ENCODE results near the gene TEKTIP1. TPM values are rescaled to one million over a fixed set of nuclear protein-coding genes. Genes with fewer than 3 reads are reported as not detected.

Gene TEKTIP1
- total and polyA plus RNA-seq, 2 experiments from 2014 or later: 5.4 to 5.9 TPM

DNA sequence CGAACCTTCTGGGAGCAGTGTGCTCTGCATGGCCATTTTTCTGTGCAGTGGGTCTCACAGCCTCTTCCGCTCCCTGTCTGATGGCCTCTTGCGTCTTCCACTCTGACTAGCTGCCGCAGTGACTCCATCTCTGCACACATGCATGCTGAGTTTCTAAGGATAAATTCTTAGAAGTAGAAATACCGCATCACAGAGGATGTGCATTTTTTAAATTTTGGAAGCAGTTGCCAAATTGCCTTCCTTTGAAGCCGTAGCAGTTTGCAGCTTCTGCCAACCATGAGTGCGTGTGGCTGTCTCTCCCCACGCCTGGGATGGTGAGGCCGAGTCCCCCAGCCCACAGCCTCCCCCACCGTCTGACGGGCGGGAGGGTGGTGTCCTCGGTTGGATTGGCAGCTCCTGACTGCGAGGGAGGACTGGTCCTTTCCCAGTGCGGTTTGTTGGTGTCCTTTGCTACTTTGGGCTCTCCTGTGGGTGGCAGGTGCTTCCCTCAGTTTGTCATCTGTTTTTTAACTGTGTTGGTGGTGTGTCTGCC is 23.0 kb upstream of the TEKTIP1 start:
- TF ChIP-seq, protein P1, sequence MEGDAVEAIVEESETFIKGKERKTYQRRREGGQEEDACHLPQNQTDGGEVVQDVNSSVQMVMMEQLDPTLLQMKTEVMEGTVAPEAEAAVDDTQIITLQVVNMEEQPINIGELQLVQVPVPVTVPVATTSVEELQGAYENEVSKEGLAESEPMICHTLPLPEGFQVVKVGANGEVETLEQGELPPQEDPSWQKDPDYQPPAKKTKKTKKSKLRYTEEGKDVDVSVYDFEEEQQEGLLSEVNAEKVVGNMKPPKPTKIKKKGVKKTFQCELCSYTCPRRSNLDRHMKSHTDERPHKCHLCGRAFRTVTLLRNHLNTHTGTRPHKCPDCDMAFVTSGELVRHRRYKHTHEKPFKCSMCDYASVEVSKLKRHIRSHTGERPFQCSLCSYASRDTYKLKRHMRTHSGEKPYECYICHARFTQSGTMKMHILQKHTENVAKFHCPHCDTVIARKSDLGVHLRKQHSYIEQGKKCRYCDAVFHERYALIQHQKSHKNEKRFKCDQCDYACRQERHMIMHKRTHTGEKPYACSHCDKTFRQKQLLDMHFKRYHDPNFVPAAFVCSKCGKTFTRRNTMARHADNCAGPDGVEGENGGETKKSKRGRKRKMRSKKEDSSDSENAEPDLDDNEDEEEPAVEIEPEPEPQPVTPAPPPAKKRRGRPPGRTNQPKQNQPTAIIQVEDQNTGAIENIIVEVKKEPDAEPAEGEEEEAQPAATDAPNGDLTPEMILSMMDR (IDR thresholded peaks at IDR 0.05; ENCODE audit: low read depth, low read length): no peak

DNA sequence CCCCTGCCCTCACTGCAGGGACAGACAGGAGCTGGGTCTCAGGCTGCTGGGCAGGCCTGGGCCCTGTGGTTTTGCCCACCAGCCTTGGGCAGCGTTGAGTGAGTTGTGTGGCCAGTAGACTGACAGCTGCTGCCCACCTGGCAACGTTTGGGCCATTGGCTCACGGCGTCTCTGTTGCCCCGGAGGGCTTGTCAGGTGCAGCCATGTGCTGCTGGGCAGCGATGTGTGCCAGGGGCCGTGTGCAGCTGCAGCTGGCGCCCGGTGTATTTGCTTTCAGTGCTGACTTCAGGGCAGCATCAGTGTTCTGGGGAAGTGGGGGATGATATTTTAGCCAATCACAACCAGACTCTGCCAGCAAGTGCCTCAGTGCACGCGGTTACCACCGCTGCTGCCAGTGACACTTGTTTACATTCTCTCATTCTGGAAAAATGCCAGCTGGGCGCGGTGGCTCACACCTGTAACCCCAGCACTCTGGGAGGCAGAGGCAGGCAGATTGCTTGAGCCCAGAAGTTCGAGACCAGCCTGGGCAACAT is 22.2 kb upstream of the TEKTIP1 start:
- Histone ChIP-seq H3K4me1 (ENCODE audit: low read depth) (no peaks in the 10 kb centered on the region), H3K36me3 (no peaks in the 10 kb centered on the region), H3K9me3 (ENCODE audit: low read depth) (no peaks in the 10 kb centered on the region), H3K4me3 (no peak overlapping the region), H3K27ac (no peak overlapping the region), H3K27me3 (no peaks in the 10 kb centered on the region)
- DNase-seq (ENCODE audit: low read depth in 1 of 2, low spot score in 1 of 2): no peak
- TF ChIP-seq, protein P1 (IDR thresholded peaks at IDR 0.05; ENCODE audit: low read depth, low read length): no peak

More for the DNA sequence above, 23.0 kb upstream of the TEKTIP1 start:
- no peak overlapping the region for H3K4me3 ChIP-seq
- H3K27me3 ChIP-seq: no peaks in the 10 kb centered on the region
- H3K4me1 ChIP-seq (ENCODE audit: low read depth): no peaks in the 10 kb centered on the region
- no peaks in the 10 kb centered on the region for H3K9me3 ChIP-seq (ENCODE audit: low read depth)
- no peak overlapping the region for H3K27ac ChIP-seq
- no peak for DNase-seq (ENCODE audit: low read depth in 1 of 2, low spot score in 1 of 2)
- H3K36me3 ChIP-seq: no peaks in the 10 kb centered on the region

DNA sequence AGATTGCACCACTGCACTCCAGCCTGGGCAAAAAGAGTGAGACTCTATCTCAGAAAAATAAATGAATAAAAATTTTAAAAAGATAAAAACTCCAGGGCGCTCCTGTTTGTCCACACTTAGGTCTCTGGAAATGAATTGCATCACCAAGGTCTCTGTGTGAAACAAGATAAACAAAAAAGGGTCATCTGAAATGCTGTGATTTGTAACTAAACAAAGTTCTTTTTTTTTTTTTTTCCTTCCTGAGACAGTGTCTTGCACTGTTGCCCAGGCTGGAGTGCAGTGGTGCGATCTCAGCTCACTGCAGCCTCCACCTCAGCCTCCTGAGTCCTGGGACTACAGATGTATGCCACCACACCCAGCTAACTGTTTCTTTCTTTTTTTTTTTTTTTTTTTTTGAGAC is 21.3 kb upstream of the TEKTIP1 start:
- no peaks in the 10 kb centered on the region for H3K4me1 ChIP-seq (ENCODE audit: low read depth)
- TF ChIP-seq, protein P1 (IDR thresholded peaks at IDR 0.05; ENCODE audit: low read depth, low read length): no peak
- H3K4me3 ChIP-seq: no peak overlapping the region

DNA sequence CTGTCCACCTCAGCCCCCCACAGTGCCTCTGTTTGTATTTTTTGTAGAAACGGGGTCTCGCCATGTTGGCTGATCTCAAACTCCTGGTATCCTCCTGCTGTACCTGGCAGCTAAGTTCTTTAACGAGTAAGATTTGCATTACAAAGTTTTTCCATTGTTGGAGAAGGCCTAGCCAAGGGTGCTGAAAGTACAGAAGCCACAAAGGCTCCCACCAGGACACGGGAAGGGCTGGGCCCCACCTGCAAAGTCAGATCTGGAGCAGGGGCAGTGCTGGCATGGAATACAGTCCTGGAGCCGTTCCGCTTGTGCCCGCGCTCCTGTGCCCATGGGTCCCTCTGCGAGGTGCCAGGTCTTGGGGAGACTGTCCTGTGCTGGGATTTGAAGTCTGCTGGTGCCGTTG is 20.7 kb upstream of the TEKTIP1 start:
- H3K9me3 ChIP-seq (ENCODE audit: low read depth): no peaks in the 10 kb centered on the region
- no peak overlapping the region for H3K4me3 ChIP-seq
- TF ChIP-seq, protein P1 (IDR thresholded peaks at IDR 0.05; ENCODE audit: low read depth, low read length): no peak
- no peaks in the 10 kb centered on the region for H3K4me1 ChIP-seq (ENCODE audit: low read depth)
- DNase-seq (ENCODE audit: low read depth in 1 of 2, low spot score in 1 of 2): no peak
- no peaks in the 10 kb centered on the region for H3K27me3 ChIP-seq
- H3K36me3 ChIP-seq: no peaks in the 10 kb centered on the region
- H3K27ac ChIP-seq: no peak overlapping the region

More for the DNA sequence above, 21.3 kb upstream of the TEKTIP1 start:
- Histone ChIP-seq H3K9me3 (ENCODE audit: low read depth) (no peaks in the 10 kb centered on the region), H3K27ac (no peak overlapping the region), H3K27me3 (no peaks in the 10 kb centered on the region), H3K36me3 (no peaks in the 10 kb centered on the region)
- DNase-seq (ENCODE audit: low read depth in 1 of 2, low spot score in 1 of 2): no peak

DNA sequence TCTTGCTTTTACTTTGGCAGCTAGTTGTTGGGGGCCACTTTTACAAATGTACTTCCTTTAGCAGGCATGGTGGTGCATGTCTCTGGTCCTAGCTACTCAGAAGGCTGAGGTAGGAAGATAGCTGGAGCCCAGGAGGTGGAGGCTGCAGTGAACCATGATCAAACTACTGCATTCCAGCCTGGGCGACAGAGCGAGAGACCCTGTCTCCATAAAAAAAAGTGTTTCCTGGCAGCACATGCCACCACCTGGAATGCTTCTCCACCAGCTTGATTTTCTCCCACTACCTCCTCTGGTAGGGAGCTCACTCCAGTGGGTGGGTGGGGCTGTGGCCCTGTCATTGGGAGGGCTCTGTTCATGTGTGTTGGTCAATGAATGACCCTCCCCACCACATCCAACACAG is 20.3 kb upstream of the TEKTIP1 start:
- no peak for DNase-seq (ENCODE audit: low read depth in 1 of 2, low spot score in 1 of 2)
- H3K27ac ChIP-seq: no peak overlapping the region

More for the DNA sequence above, 20.3 kb upstream of the TEKTIP1 start:
- Histone ChIP-seq H3K27me3 (no peaks in the 10 kb centered on the region), H3K36me3 (peaks cover 4% of the 10 kb centered on the region), H3K9me3 (ENCODE audit: low read depth) (no peaks in the 10 kb centered on the region), H3K4me3 (no peak overlapping the region), H3K4me1 (ENCODE audit: low read depth) (no peaks in the 10 kb centered on the region)
- TF ChIP-seq, protein P1 (IDR thresholded peaks at IDR 0.05; ENCODE audit: low read depth, low read length): no peak

All from cardiac muscle cell (in vitro differentiated cells and primary cell).